Testis (tissue), 3 donors: ENCODE data around the gene HECW1. TPM values are rescaled to one million over a fixed set of nuclear protein-coding genes. Genes with fewer than 3 reads are reported as not detected.

ENCODE experiments used
- DNase-seq: peaks from one replicate; pipeline ENCODE4 v3.0.0-alpha.2; 2019
- H3K27ac ChIP-seq, 2 donors: fragments of 200-600 bp; sonication (generic); one replicate each; pipeline ENCODE4 v1.5.1; 2019
- H3K27me3 ChIP-seq: fragments of 200-600 bp; sonication (generic); one replicate; pipeline ENCODE4 v1.5.1; 2019
- H3K36me3 ChIP-seq: fragments of 200-600 bp; sonication (generic); one replicate; pipeline ENCODE4 v1.5.1; 2017; ENCODE audit warnings: low read depth; ENCODE audit errors: missing control alignments
- H3K4me1 ChIP-seq: fragments of 200-600 bp; sonication (generic); one replicate; pipeline ENCODE4 v1.5.1; 2019
- H3K4me3 ChIP-seq, 2 donors: fragments of 200-600 bp; sonication (generic); one replicate each; pipeline ENCODE4 v1.5.1; 2017 to 2019
- H3K9me3 ChIP-seq: fragments of 200-600 bp; sonication (generic); one replicate; pipeline ENCODE4 v1.5.1; 2017
- CTCF ChIP-seq, 3 experiments: fragments of 450-650 bp in 2 of 3; fragments of 200-600 bp in 1 of 3; sonication (generic) in 1 of 3; IDR thresholded peaks; one replicate each; pipeline ENCODE4 v1.5.1; 2016 to 2019; ENCODE audit warnings: antibody characterized with exemption in 3 of 3, mild to moderate bottlenecking in 2 of 3, moderate library complexity in 1 of 3
- POLR2A ChIP-seq: fragments of 450-650 bp; IDR thresholded peaks from one replicate; pipeline ENCODE4 v1.6.1; 2017; ENCODE audit warnings: antibody characterized with exemption, mild to moderate bottlenecking, moderate library complexity
- WGBS, 2 donors: methylation state at CpG; one replicate each; pipeline ENCODE4 v1.1.5; 2018; 5-methylcytosine and 5-hydroxymethylcytosine counted together
- intact Hi-C: fragments of 100-400 bp; cut with DNase I; formaldehyde crosslinking; loops from one replicate; pipeline ENCODE4 v1.15.1; 2023; ENCODE audit warnings: low total_unique reads
- microRNA-seq, 2 donors: library from miRNA; unstranded; fragments of <30 nt; microRNA quantifications; one replicate each; pipeline ENCODE4, GENCODE V29; 2016; ENCODE audit warnings: borderline number of aligned reads in 2 of 2, borderline replicate concordance in 1 of 2
- polyA plus RNA-seq: library from polyadenylated mRNA; stranded (reverse); fragments of 350-450 nt; fragmentation: Illumina TruSeq; extraction: RNeasy Lipid Tissue Mini Kit (QIAGEN cat#74804); gene quantifications from one replicate; pipeline ENCODE4 v1.2.3, GENCODE V29; 2014; ENCODE audit warnings: low read depth, low replicate concordance; ENCODE audit not compliant: insufficient read depth
- small RNA-seq, 2 donors: library from RNA; depleted of rRNA; stranded (forward); fragments of <200 nt; gene quantifications; one replicate each; pipeline ENCODE3, GENCODE V24; 2016
- total RNA-seq, 2 donors: library from RNA; depleted of rRNA; stranded (reverse); fragments of >200 nt; gene quantifications; one replicate each; pipeline ENCODE4 v1.2.3, GENCODE V29; 2016

Gene HECW1
- total and polyA plus RNA-seq, 3 donors from 2014 or later, result 3.2 to 14.5 (median 5.0) TPM

GRCh38 chr7:43612599-43613589, 500.4 kb downstream of the HECW1 start:
- Histone ChIP-seq H3K4me1 (no peaks in the 10 kb centered on the region), H3K4me3 (no peak overlapping the region), H3K9me3 (no peaks in the 10 kb centered on the region), H3K36me3 (no peaks in the 10 kb centered on the region), H3K27ac (no peak overlapping the region), H3K27me3 (no peaks in the 10 kb centered on the region)
- TF ChIP-seq CTCF (IDR thresholded peaks at IDR 0.05) (no peak), POLR2A (no peak)
- intact Hi-C loops, result no loop called here
- DNase-seq, result no peak
- 62 to 68% methylated on average over 3 of the region's 3 CpGs for whole genome bisulfite sequencing, 2 donors

Small RNA genes within 50 kb of the gene (microRNA-seq; reads per million reads assigned to microRNA genes)
- 0 reads per million in 2 donors for gene MIR3943

Small RNA genes within 50 kb of the gene (small RNA-seq; reads per million reads assigned to genes)
- gene MIR3943 (0 reads per million in 2 donors), gene RF00019 (0 reads per million in 2 donors), gene RNU6-575P (0 reads per million in 2 donors), gene RNU7-35P (0 reads per million in 2 donors)

Other genes with a start within 250 kb of the HECW1 start
- 10 to 100 TPM; 21.2 to 23.5 TPM for gene C7orf25, start 200.6 kb upstream of the HECW1 start, total RNA-seq
- 4.7 TPM for gene C7orf25, start 200.6 kb upstream of the HECW1 start, polyA plus RNA-seq
- 10 to 100 TPM; 50.1 to 50.9 TPM for gene PSMA2, start 180.5 kb upstream of the HECW1 start, total RNA-seq
- gene PSMA2, start 180.5 kb upstream of the HECW1 start, polyA plus RNA-seq, result 114 TPM
- gene MRPL32, start 180.3 kb upstream of the HECW1 start, total RNA-seq, result 10 to 100 TPM; 50.1 to 56.8 TPM
- gene MRPL32, start 180.3 kb upstream of the HECW1 start, polyA plus RNA-seq, result 46.9 TPM